OCI-LY7 (cell line): Measurements from ENCODE around the gene EEIG1. TPM values are rescaled to one million over a fixed set of nuclear protein-coding genes. Genes with fewer than 3 reads are reported as not detected.
A peak's percentile ranks its signal among the peaks of the same experiment; 100 is the strongest.
"Not testable (repeated sequence)": the region's sequence is repeated elsewhere in the genome, so short reads cannot be mapped to it uniquely, and the experiment has no call there.

ENCODE experiments used
- BruUV-seq: library from RNA; stranded (reverse); fragments of 400-500 nt; replicated peaks from 2 replicates; lab custom pipeline; 2021; lab: Mats Ljungman, UMichigan
- CTCF ChIA-PET: fragments of 300-600 bp; sonication (Branson Sonifier 250); formaldehyde crosslinking; loops from one replicate; lab custom pipeline; 2022; ENCODE audit warnings: antibody characterized with exemption; ENCODE audit not compliant: unreplicated experiment; lab: Charles Lee
- POLR2A ChIA-PET: fragments of 300-600 bp; sonication (Branson Sonifier 250); formaldehyde crosslinking; loops from one replicate; lab custom pipeline; 2022; ENCODE audit warnings: antibody characterized with exemption; lab: Charles Lee
- DNase-seq: peaks from one replicate; pipeline ENCODE4 v3.0.0-alpha.2; 2015; ENCODE audit warnings: low spot score
- H2AFZ ChIP-seq: fragments of 200-600 bp; sonication (generic), shearing (Covaris generic); 2 replicates; pipeline ENCODE4 v1.6.1; 2014; ENCODE audit warnings: mild to moderate bottlenecking, antibody characterized with exemption, low read length, moderate library complexity
- H3K27ac ChIP-seq: fragments of 200-600 bp; sonication (generic); 2 replicates; pipeline ENCODE4 v1.5.1; 2014; ENCODE audit warnings: mixed run types, low read depth, mild to moderate bottlenecking, moderate library complexity, low read length, inconsistent platforms; ENCODE audit not compliant: poor library complexity, severe bottlenecking
- H3K36me3 ChIP-seq: fragments of 200-600 bp; sonication (generic); 2 replicates; pipeline ENCODE4 v1.6.1; 2014; ENCODE audit warnings: mild to moderate bottlenecking, antibody characterized with exemption, low read length, moderate library complexity, mixed read lengths; ENCODE audit not compliant: insufficient read depth
- H3K4me1 ChIP-seq: fragments of 200-600 bp; sonication (generic); 2 replicates; pipeline ENCODE4 v1.5.1; 2014; ENCODE audit warnings: mild to moderate bottlenecking, low read length; ENCODE audit not compliant: insufficient read depth, poor library complexity, severe bottlenecking
- H3K4me2 ChIP-seq: fragments of 200-600 bp; sonication (generic); 2 replicates; pipeline ENCODE4 v1.6.1; 2014; ENCODE audit warnings: mild to moderate bottlenecking, low read length
- H3K4me3 ChIP-seq: fragments of 200-600 bp; sonication (generic); 2 replicates; pipeline ENCODE4 v1.5.1; 2014; ENCODE audit warnings: mild to moderate bottlenecking, low read depth, low read length; ENCODE audit not compliant: poor library complexity, severe bottlenecking
- H3K79me2 ChIP-seq: fragments of 200-600 bp; sonication (generic); 2 replicates; pipeline ENCODE4 v1.6.1; 2016; ENCODE audit warnings: low read depth, mild to moderate bottlenecking, low read length, moderate library complexity, mixed read lengths; ENCODE audit not compliant: insufficient read depth
- H3K9me2 ChIP-seq: fragments of 200-600 bp; sonication (generic); 2 replicates; pipeline ENCODE4 v1.6.1; 2016; ENCODE audit warnings: mild to moderate bottlenecking, low read length, mixed read lengths; ENCODE audit not compliant: insufficient read depth
- H3K9me3 ChIP-seq: fragments of 200-600 bp; sonication (generic); 2 replicates; pipeline ENCODE4 v1.6.1; 2014; ENCODE audit warnings: mild to moderate bottlenecking, mixed run types, low read length, mixed read lengths
- H4K20me1 ChIP-seq: fragments of 200-600 bp; sonication (generic); 2 replicates; pipeline ENCODE4 v1.6.1; 2014; ENCODE audit warnings: mild to moderate bottlenecking, antibody characterized with exemption, low read length, moderate library complexity, mixed read lengths; ENCODE audit not compliant: insufficient read depth
- CTCF ChIP-seq: fragments of 200-600 bp; sonication (generic); conservative IDR thresholded peaks from 2 replicates; pipeline ENCODE4 v1.5.1; 2014; ENCODE audit warnings: mild to moderate bottlenecking, antibody characterized with exemption, low read length, moderate library complexity, mixed read lengths
- EZH2phosphoT487 ChIP-seq: fragments of 200-600 bp; sonication (generic); IDR thresholded peaks from 2 replicates; pipeline ENCODE4 v1.6.1; 2018; ENCODE audit warnings: low read depth, borderline replicate concordance, mild to moderate bottlenecking, mixed run types, antibody characterized with exemption, low read length, moderate library complexity, mixed read lengths
- intact Hi-C: fragments of 100-400 bp; cut with micrococcal nuclease; formaldehyde crosslinking; loops from one replicate; pipeline ENCODE4 v1.10.0; 2022; ENCODE audit not compliant: unreplicated experiment
- total RNA-seq, 2 experiments: library from RNA; depleted of rRNA in 1 of 2; stranded (reverse); fragments of >200 nt in 1 of 2; shearing (Covaris generic) in 1 of 2; gene quantifications; 2 replicates each; pipeline ENCODE4 v1.2.3, GENCODE V29; 2014 to 2022

EEIG1 gene
- total RNA-seq, 2 experiments from 2014 or later: 25.8 to 60.1 TPM

- Histone ChIP-seq H4K20me1 (no peaks in the 10 kb centered on the region), H3K27ac (peak overlapping the region; percentile 78), H3K36me3 (no peaks in the 10 kb centered on the region), H2AFZ (peak overlapping the region; percentile 60; the same call in 1 of the 2 replicates), H3K9me2 (no peaks in the 10 kb centered on the region), H3K4me1 (peaks cover 59% of the 10 kb centered on the region), H3K9me3 (no peaks in the 10 kb centered on the region), H3K4me3 (peak overlapping the region; percentile 56), H3K79me2 (no peaks in the 10 kb centered on the region), H3K4me2 (peak overlapping the region; percentile 66)
- no peak for TF ChIP-seq CTCF
- no peak for TF ChIP-seq EZH2phosphoT487
- no TSS peak for BruUV-seq
- ChIA-PET CTCF (no interaction called here), POLR2A (interaction anchor here (1.0 to 2.9 kb wide), 9 partner anchors 9 to 61 kb away, joined by 3 to 25 read pairs (median 8); partner anchors contain the start of gene EEIG1)
- intact Hi-C loops: loop anchor here (1.0 to 2.0 kb wide), 2 partner anchors 17 to 45 kb away; partner anchors contain the start of gene EEIG1
- DNase-seq: no peak
Measured at GRCh38 chr9:128025736-128026135, 44.9 kb upstream of the EEIG1 start.

- H3K9me2 ChIP-seq: no peaks in the 10 kb centered on the region
- H3K4me1 ChIP-seq: peaks cover 55% of the 10 kb centered on the region
- no peak overlapping the region for H2AFZ ChIP-seq
- ChIA-PET POLR2A (interaction anchor here (0.6 to 2.9 kb wide), 8 partner anchors 8 to 54 kb away, joined by 3 to 25 read pairs (median 8); no protein-coding TSS in a partner anchor), CTCF (no interaction called here)
- no peak overlapping the region for H3K4me3 ChIP-seq
- intact Hi-C loops: no loop called here
- H3K9me3 ChIP-seq: no peaks in the 10 kb centered on the region
- H3K27ac ChIP-seq: no peak overlapping the region
- H3K4me2 ChIP-seq: peak overlapping the region; percentile 66; the same call in 1 of the 2 replicates
- TF ChIP-seq CTCF (no peak), EZH2phosphoT487 (no peak)
- no peak for DNase-seq
- H4K20me1 ChIP-seq: no peaks in the 10 kb centered on the region
- no peaks in the 10 kb centered on the region for H3K36me3 ChIP-seq
- BruUV-seq: no TSS peak
- H3K79me2 ChIP-seq: no peaks in the 10 kb centered on the region
Measured at GRCh38 chr9:128024761-128025308, 44.0 kb upstream of the EEIG1 start.

- POLR2A ChIA-PET: interaction anchor here (1.2 kb wide), 1 partner anchor 32 kb away, joined by 7 read pairs; no protein-coding TSS in a partner anchor
- H3K9me3 ChIP-seq: not testable (repeated sequence)
Measured at GRCh38 chr9:128023671-128024070, 42.9 kb upstream of the EEIG1 start.

More at GRCh38 chr9:128023671-128024070, 42.9 kb upstream of the EEIG1 start:
- CTCF ChIA-PET, DNase-seq, BruUV-seq, H3K4me3 ChIP-seq, H3K36me3 ChIP-seq, H4K20me1 ChIP-seq, H3K9me2 ChIP-seq, intact Hi-C loops, H3K4me2 ChIP-seq, H3K27ac ChIP-seq, H3K79me2 ChIP-seq: not testable (repeated sequence)
- Histone ChIP-seq H2AFZ (peak overlapping the region; percentile 30; the same call in 1 of the 2 replicates), H3K4me1 (peaks cover 50% of the 10 kb centered on the region)
